GM18507 (cell line): ENCODE data around the gene ZC3HAV1L.
A peak's percentile ranks its signal among the peaks of the same experiment; 100 is the strongest.
"Not testable (repeated sequence)": the region's sequence is repeated elsewhere in the genome, so short reads cannot be mapped to it uniquely, and the experiment has no call there.

ENCODE experiments used
- DNase-seq: peaks from one replicate; pipeline ENCODE4 v3.0.0; 2011; ENCODE audit warnings: low read depth; ENCODE audit not compliant: insufficient read length; ENCODE audit errors: extremely low spot score
- FAIRE-seq: peaks from 2 replicates; lab custom pipeline; 2011; peaks lifted over from hg19 to GRCh38; lab: Jason Lieb, UNC

The ZC3HAV1L gene

DNA sequence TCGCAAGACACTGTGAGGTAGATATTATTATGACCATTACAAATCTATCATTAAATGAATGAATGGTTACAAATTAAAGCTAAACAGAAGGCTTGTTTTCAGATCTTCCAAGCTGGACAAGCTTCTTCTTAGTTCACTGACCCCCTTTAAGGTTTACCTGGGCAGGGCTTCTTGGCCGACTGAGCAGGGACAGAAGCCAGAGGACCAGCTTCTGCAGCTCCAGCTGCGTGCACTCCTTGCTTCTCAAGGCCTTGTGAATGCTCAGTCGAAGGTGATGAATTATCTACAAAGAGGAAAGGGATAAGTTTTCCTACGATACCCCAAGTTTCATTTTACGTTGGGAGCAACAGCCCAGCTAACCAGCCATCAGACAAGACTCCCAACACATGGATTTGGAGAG lies 9.3 kb downstream of the ZC3HAV1L start:
- FAIRE-seq: no peak
- no peak for DNase-seq

GRCh38 chr7:139025861-139026260 lies 10.0 kb downstream of the ZC3HAV1L start:
- FAIRE-seq, DNase-seq: not testable (repeated sequence)

GRCh38 chr7:139023076-139023475 lies 12.8 kb downstream of the ZC3HAV1L start:
- FAIRE-seq: no peak
- DNase-seq: no peak

- DNase-seq (no peak), FAIRE-seq (no peak)
Observed at GRCh38 chr7:139022286-139022685, 13.6 kb downstream of the ZC3HAV1L start.

- FAIRE-seq (no peak), DNase-seq (no peak)
Observed at GRCh38 chr7:139018910-139019309, 16.9 kb downstream of the ZC3HAV1L start.

GRCh38 chr7:139016931-139017511 lies 18.8 kb downstream of the ZC3HAV1L start:
- DNase-seq: peak; percentile 65
- peak; percentile 90 for FAIRE-seq

- DNase-seq (no peak), FAIRE-seq (no peak)
Observed at GRCh38 chr7:139011373-139011772, 24.5 kb downstream of the ZC3HAV1L start.

GRCh38 chr7:139004321-139005090 lies 31.3 kb downstream of the ZC3HAV1L start:
- FAIRE-seq (no peak), DNase-seq (no peak)

GRCh38 chr7:138999414-138999813 lies 36.4 kb downstream of the ZC3HAV1L start:
- DNase-seq: no peak
- FAIRE-seq: no peak

DNA sequence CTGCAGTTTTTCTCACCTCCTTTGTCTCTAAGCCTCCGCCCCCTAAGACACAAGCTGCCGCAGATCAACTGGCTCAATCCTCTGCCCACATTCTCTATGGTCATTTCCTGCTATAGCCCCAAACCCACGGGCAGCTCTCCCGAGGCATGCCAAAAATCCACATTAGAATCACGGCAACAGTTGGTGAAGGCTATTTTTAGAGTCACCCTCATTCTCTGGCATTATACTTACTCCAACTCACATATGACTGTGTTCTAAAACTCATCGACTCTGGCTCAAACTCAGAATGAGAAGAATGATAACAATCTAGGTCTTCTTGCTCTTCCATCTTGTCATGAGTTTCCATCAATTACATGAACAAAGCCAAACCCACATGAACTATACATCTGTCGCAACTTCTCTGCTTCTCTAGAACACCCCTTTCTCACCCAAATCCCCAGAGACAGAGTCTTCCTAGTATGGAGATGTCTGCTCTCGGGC lies 43.8 kb downstream of the ZC3HAV1L start:
- no peak for DNase-seq
- FAIRE-seq: no peak

GRCh38 chr7:138987686-138988085 lies 48.2 kb downstream of the ZC3HAV1L start:
- no peak for DNase-seq
- no peak for FAIRE-seq

GRCh38 chr7:138982204-138982623 lies 53.6 kb downstream of the ZC3HAV1L start:
- FAIRE-seq: no peak
- DNase-seq: no peak

- FAIRE-seq (no peak), DNase-seq (peak; percentile 73)
Observed at GRCh38 chr7:138981332-138982203, 54.3 kb downstream of the ZC3HAV1L start, which contains the start of gene KIAA1549. Gene KIAA1549, minus strand, starts transcription at chr7:138981389. Its CDS starts 120 bp downstream, at chr7:138981269.

- FAIRE-seq (no peak), DNase-seq (peak; percentile 22)
Observed at GRCh38 chr7:138980563-138981291, 55.1 kb downstream of the ZC3HAV1L start.

DNA sequence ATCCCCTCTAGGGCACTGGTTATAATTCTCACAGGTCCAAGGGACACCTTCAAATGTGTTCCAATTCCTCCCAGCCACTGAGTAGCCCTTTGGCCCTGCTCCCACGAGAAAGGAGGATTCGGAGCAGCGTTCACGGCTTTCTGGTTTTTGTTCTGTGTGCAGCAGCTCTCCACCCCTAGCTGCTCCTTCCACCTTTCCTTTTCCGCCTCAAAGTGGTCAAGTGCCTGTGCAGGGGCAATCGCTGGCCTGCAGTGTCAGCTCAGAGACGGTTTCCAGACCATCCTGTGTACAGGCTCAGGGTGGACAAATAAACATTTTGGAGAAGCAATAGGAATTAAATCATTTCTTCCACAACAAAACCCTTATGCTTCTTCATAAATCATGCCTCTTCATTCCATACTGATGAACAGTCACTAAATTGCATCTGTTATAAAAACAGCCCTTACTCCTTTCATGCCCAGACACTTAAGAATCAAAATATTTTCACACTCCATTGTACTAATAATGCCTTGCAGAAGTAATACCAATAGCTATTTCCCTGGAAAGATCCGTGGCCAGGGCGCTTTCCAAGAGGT lies 55.8 kb downstream of the ZC3HAV1L start:
- DNase-seq (no peak), FAIRE-seq (no peak)

GRCh38 chr7:138979226-138979979 lies 56.4 kb downstream of the ZC3HAV1L start:
- DNase-seq (no peak), FAIRE-seq (no peak)

- FAIRE-seq: no peak
- DNase-seq: no peak
Observed at GRCh38 chr7:138978541-138979184, 57.2 kb downstream of the ZC3HAV1L start.

DNA sequence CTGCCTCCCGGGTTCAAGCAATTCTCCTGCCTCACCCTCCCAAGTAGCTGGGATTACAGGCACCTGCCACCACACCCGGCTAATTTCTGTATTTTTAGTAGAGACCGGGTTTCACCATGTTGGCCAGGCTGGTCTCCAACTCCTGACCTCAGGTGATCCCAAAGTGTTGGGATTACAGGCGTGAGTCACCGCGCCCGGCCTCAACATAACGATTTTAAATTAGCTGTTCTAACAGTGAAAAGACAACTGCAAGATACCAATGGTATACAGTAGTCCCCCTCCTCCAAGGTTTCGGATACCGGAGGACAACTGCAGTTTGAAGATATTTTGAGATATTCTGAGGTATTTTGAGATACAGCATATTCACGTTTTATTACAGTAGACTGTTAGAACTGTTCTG lies 59.7 kb downstream of the ZC3HAV1L start:
- not testable (repeated sequence) for DNase-seq, FAIRE-seq
